ENCODE data around the gene SLC13A2.

DNA sequence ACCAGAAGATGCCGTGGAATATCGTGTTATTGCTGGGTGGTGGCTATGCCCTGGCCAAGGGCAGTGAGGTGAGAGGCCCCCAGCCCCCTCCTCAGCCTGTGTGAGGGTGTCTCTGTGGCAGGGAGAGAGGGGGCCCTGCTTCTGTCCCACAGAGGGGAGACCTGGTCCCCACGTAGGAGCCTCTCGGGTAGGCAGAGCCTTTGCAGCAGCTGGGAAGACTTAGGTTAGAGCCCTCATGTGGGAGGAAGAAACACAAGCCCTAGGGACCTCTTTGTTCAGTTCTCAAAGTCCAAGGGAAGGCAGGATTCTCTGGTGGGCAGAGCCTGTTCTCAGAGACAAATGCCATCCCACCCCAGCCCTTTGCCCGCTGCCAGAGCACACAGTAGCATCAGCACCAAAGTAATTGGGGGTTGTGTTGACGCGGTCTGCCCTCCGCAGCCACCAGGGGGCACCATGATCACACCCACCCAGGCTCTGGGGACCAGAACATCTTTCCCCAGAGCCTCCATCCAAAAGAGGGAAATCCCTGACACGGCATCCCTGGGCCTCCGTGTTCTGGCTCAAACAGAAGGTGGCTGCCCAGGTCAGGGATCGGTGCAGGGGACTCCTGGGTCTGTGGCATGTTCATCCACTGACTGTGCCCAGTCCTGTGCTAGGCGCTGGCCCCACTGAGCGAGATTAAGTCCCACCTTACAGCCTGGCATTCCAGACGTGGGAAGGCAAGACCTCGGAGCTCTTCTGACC lies 21.2 kb downstream of the SLC13A2 start:
- TF ChIP-seq POLR2A (IDR thresholded peaks at IDR 0.05) (no peak), CTCF (IDR thresholded peaks at IDR 0.05) (peak; percentile 62 to 91 (median 84))

Data from upper lobe of left lung (tissue), 4 donors.